HL-60 (cell line): ENCODE results near the gene POLR2A.
"Not testable (repeated sequence)": the region's sequence is repeated elsewhere in the genome, so short reads cannot be mapped to it uniquely, and the experiment has no call there.

ENCODE experiments used
- DNase-seq, 2 experiments: peaks; one replicate each; pipeline ENCODE4 v3.0.0-alpha.2; 2010 to 2020; ENCODE audit warnings: low read depth in 1 of 2, low spot score in 1 of 2
- H3K27ac ChIP-seq: fragments of 250-450 bp; sonication (Bioruptor Pico); replicated peaks from 2 replicates; pipeline ENCODE4 v1.5.1; 2020; ENCODE audit warnings: mild to moderate bottlenecking, moderate library complexity
- H3K27me3 ChIP-seq: fragments of 250-450 bp; sonication (Bioruptor Pico); 2 replicates; pipeline ENCODE4 v1.5.1; 2021; ENCODE audit warnings: mild to moderate bottlenecking, moderate library complexity; ENCODE audit not compliant: insufficient read depth, poor library complexity, severe bottlenecking
- H3K4me3 ChIP-seq: replicated peaks from 2 replicates; pipeline ENCODE4 v1.5.1; 2011; ENCODE audit warnings: mild to moderate bottlenecking, control low read depth, low read length; ENCODE audit not compliant: insufficient read depth
- CTCF ChIP-seq: IDR thresholded peaks from one replicate; pipeline ENCODE4 v1.5.1; 2011; ENCODE audit warnings: low read length, control low read depth, inconsistent platforms; ENCODE audit not compliant: insufficient read depth
- GABPA ChIP-seq: IDR thresholded peaks from 2 replicates; pipeline ENCODE4 v1.6.1; 2012; ENCODE audit warnings: low read depth
- POLR2AphosphoS5 ChIP-seq: IDR thresholded peaks from 2 replicates; pipeline ENCODE4 v1.6.1; 2012; ENCODE audit warnings: low read depth
- REST ChIP-seq: IDR thresholded peaks from 2 replicates; pipeline ENCODE4 v1.6.1; 2012; ENCODE audit warnings: low read depth; ENCODE audit not compliant: insufficient replicate concordance
- SPI1 ChIP-seq: IDR thresholded peaks from 2 replicates; pipeline ENCODE4 v1.6.1; 2012; ENCODE audit warnings: low read depth, mild to moderate bottlenecking, borderline replicate concordance

Gene POLR2A

GRCh38 chr17:7468804-7469389 is 15.3 kb upstream of the POLR2A start:
- Histone ChIP-seq H3K4me3 (no peak overlapping the region), H3K27ac (no peak overlapping the region), H3K27me3 (no peaks in the 10 kb centered on the region)
- DNase-seq, result no peak
- TF ChIP-seq GABPA (no peak), POLR2AphosphoS5 (no peak), REST (no peak), CTCF (no peak), SPI1 (no peak)

DNA sequence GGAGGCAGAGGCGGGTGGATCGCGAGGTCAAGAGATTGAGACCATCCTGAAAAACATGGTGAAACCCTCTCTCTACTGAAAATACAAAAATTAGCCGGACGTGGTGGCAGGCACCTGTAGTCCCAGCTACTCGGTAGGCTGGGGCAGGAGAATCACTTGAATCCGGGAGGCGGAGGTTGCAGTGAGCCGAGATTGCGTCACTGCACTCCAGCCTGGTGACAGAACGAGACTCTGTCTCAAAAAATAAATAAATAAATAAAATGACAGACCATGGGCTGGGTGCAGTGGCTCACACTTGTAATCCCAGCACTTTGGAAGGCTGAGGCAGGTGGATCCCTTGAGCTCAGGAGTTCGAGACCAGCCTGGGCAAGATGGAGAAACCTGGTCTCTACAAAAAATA is 14.3 kb upstream of the POLR2A start:
- not testable (repeated sequence) for H3K4me3 ChIP-seq, DNase-seq, H3K27me3 ChIP-seq, H3K27ac ChIP-seq

GRCh38 chr17:7470457-7470973 is 13.7 kb upstream of the POLR2A start:
- not testable (repeated sequence) for DNase-seq, H3K4me3 ChIP-seq, H3K27ac ChIP-seq, H3K27me3 ChIP-seq

DNA sequence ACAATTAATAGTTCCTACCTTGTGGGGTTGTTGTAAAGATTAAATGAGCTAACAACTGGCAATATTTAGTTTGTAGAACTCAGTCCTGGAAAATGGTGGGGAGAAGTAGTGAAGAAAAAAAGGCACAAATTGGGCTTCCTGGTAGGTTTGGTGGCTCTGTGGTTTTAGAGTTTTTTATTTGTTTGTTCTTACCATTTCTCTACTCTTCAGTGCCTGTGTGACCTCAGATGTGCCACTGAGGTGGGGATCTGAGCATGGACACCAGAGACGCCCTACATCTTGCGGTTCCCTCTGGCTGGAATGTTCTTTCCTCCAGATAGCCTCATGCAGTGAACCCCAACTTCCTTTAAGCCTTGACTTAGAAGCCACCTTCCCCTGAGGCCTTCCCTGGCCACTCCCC is 12.4 kb upstream of the POLR2A start:
- H3K27ac ChIP-seq, result no peak overlapping the region
- TF ChIP-seq GABPA, result no peak
- no peak for TF ChIP-seq CTCF
- TF ChIP-seq REST, result no peak
- TF ChIP-seq POLR2AphosphoS5, result no peak
- TF ChIP-seq SPI1, result no peak
- DNase-seq, result no peak
- H3K4me3 ChIP-seq, result no peak overlapping the region
- no peaks in the 10 kb centered on the region for H3K27me3 ChIP-seq

DNA sequence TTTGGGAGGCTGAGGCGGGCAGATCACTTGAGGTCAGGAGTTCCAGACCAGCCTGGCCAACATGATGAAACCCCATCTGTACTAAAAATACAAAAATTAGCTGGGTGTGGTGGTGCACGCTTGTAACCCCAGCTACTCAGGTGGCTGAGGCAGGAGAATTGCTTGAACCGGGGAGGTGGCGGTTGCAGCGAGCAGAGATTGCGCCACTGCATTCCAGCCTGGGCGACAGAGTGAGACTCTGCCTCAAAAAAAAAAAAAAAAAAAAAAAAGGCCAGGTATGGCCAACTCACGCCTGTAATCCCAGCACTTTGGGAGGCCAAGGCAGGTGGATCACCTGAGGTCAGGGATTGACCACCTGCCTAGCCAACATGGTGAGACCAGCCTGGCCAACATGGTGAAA is 9.4 kb upstream of the POLR2A start:
- not testable (repeated sequence) for H3K27ac ChIP-seq, DNase-seq, H3K4me3 ChIP-seq, H3K27me3 ChIP-seq
